Measurements from ENCODE around the gene CCL22.
"Not testable (repeated sequence)": the region's sequence is repeated elsewhere in the genome, so short reads cannot be mapped to it uniquely, and the experiment has no call there.

The CCL22 gene

DNA sequence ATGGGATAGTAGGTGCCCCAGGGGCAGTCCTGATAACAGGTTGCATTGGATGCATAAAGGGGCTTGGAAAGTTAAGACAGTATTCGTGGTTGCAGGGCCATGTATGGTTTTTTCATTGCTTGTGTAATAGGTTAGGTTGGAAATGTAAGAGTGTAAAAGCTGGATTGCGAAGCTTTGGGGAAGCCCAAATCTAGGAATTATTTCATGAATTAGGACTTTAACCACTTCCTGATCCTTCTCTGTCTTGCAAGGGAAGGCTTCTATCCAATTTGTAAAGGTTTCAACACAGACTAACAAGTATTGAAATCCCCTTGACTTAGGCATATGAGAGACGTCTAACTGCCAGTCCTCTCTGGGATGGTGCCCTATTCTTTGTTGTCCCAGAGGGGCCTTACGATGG, 38.2 kb downstream of the CCL22 start:
- no peak for DNase-seq

DNA sequence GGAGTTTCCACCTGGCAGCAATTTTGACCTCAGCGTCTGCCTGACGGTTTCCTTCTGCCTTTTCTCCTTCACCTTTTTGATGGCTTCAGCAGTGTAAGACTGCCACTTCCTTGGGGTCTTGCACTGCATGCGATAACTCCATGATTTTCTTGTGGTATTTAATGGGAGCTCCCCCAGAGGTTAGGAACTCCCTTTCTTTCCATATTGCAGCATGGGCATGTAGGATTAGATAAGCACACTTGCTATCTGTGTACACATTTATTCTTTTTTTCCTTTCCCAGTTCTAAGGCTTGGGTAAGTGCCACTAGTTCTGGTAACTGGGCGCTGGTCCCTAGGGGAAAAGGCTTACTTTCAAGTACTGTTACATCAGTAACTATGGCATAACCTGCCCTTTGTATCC, 38.9 kb downstream of the CCL22 start:
- not testable (repeated sequence) for DNase-seq

DNA sequence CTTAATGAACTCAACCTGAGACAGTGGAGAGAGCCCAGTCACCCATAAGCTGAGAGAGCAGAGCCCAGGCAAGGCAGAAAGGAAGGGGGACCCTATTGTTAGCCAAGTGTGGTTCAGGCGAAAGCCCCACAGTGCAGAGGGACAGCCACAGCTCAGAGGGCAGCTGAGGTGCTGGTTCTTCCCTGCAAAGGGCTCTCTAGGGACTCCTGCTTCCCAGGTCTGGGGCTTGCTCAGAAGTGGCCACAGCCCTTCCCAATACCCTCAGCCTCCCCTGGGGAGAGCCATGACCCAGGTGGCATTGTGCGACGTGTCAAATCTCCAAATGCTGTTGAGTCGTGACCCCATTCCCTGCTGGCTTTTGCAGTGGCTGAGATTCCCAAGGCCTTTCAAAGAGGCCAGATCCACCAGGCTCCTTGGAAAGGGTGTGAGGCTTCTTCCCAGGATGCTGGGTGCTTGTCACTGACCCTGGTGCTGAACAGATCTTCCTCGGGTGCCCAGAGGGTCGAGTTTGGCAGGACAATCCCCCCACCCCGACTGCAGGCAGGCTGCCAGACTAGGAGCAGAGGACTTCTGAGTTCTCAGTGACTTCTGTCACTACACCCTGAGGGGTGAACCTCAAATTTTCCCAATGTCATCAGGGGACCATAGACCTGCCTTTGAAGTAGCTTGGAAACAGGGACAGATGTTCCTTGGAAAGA, 43.5 kb downstream of the CCL22 start:
- no peak for DNase-seq

DNA sequence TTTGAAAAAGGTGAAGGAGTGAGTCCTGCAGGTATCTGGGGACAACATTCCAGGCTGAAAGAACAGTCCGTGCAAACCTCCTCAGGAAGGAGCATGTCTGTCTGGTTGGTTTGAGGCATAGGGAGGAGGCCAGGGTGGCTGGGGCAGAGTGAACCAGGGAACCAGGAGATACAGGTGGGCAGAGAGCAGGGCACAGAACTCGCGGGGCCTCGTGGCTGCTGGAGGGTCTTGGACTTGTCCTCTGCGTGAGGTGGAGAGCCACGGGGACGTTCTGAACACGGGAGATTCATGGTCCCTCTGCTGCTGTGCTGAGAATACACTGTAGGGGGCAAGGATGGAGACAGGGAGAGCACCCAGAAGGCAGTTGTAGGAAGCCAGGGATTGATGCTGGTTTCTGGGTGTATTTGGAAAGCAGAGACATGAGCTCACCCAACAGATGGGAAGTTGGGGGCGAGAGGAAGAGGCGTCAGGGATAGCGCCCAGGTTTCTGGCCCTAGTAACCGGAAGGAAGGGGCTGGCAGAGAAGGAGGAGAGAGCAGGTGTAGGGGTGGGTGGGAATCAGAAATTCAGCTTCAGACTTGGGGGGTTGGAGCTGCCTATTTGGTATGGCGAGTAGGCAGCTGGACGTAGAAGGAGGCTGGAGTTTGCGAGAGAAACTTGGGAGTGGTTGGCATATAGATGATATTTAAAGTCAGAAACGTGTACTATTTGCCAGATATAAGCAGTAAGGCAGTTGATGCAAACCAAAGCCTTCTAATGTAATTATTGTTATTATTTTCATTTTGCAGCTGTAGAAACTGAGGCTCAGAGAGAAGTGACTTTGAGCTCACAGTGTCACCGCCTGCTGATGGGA, 45.6 kb downstream of the CCL22 start, which contains the start of gene CCL17:
TSS of gene CCL17 (plus strand) at position 803 of the 853 bp plus-strand sequence. CDS start 9,166 bp downstream, outside the sequence.
- DNase-seq: no peak

DNA sequence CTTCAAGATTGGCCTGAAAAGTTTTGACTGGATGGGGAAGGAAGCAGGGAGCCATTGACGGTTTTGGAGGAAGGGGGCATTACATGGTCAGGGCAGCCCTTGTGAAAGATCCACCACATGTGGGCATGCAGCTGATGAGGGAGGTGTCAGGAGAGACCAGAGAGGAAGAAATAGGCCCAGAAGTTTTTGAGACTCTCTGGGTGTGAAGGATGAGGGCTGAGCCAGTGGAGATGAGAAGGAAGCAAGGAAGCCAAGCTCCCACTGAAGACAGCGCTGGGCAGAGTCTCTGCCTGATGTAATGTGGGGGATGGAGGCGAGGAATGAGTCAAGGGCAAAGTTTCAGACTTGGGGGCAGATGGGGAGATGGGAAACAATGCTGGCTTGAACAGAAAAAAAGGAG, 46.5 kb downstream of the CCL22 start:
- no peak for DNase-seq

DNA sequence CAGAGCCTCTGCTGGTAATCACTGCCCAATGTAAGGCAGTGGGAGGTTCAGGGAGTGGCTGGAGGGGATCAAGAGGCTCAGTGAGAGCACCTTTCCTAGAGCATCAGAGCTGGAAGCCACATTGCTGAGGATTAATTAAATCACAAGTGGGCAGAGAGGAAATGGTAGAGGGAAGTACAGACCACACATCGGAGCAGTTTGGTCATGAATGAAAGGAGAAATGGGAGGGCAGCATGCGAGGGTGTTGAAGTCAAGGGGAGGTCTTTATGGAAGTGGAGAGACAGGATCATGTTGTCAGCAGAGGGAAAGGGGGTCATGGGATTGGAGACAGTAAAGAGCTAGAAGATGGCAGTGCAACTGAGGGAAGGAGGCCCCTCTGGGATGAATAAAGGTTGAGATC, 48.3 kb downstream of the CCL22 start:
- no peak for DNase-seq

DNA sequence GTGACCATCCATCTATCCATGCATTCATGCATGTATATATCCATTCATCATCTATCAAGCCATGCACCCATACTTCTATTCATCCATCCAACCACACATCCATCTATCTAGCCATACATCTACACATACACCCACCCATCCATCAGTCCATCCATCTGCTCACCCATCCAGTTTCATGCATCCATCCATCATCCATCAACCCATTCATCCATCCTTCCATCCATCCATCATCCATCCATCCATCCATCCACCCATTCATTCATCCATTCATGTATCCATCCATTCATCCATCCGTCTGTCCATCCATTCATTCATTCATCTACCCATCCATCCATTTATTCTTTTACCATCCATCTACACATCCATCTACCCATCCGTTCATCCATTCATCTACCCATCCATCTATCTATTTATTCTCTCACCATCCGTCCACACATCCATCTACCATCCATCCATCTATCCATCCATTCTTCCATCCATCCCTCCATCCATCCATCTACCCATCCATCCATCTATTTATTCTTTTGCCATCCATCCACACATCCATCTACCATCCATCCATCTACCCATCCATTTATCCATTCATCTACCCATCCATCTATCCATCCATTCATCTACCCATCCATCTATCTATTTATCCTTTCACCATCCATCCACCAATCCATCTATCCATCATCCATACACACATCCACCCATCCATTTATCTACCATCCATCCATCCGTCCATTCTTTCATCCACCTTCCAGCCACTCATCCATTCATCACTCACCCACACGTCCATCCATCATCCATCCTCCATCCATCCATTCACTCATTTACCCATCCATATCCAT, 49.2 kb downstream of the CCL22 start:
- no peak for DNase-seq

DNA sequence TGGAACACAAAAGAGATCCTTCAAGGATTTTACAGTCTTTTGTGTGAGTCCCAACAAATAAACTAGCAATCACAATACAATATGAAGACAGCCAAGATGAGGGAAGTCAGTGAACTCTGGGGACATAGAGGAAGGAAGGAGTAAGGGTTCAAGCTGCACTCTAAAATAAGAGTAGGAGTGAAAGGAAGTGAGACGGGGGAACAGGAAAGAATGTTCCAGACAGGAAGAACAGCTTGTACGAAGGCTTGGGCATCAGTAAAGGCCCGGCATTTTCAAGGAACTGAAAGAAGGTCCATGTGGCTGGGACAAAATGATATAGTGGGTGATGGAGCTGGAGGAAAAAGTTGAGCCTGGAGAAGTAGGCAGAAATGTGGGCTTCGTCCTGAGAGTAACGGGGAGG, 50.5 kb downstream of the CCL22 start:
- no peak for DNase-seq

DNA sequence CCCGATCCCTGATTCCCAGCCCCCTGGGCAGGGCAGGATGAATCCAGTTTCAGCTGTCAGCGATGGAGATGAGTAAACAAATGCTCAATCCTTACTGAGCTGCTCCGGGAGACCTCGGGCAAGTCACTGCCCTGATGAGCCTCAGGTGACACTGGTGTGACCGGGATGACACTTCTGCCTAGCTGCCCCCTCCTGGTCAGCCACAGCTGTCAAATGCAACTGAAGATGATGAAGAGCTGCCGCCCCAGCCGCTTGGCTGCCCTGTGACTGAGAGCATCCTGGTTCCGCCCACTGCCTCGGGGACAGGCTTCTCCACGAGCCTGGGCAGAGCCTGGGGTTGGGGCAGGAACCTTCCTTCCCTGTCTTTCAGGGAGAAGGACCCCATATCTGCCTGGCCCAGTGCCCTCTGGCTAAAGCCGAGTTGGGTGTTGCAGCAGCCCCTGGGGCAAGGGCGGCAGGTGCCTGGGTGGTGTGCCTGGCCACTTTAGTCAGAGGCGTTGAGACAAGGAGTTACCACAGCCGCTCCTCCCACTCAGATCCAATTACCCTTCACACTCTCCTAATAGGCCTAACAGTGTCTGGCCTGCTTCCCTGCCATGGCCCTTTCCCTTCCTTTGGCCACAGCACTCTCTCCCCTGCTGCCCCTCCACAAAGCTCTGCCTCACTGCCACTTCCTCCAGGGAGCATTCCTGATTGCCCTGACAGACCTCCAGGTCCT, 51.4 kb downstream of the CCL22 start:
- no peak for DNase-seq

DNA sequence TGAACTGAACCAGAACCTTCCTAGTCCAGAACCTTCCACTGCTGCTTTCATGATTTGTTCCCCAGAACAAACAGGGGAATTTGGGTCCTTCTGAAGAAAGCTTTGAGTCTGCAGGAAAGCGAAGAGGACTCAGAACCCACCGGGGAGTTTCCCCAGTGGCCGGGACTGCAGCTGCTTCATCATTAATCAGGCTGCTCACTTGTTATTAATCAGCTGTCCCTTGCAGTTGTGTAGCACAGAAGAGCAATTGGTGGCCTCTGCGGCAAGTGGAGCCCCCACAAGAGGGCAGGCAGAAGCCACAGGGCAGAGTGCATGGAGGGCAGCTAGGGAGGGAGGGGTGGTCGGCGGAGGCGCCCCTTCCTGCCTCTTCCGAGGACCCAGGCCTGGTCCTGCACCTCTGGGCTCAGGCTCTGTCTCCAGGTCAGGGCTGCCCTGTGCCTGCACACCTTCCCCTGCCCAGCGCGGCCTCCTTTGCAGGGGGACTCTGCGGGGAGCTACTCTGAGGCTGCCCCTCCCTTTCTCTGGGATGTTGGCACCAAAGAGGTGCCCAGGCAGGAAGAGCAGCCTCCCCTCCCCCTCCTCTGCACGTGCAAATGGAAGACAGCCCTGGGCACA, 52.9 kb downstream of the CCL22 start:
- DNase-seq: no peak

DNA sequence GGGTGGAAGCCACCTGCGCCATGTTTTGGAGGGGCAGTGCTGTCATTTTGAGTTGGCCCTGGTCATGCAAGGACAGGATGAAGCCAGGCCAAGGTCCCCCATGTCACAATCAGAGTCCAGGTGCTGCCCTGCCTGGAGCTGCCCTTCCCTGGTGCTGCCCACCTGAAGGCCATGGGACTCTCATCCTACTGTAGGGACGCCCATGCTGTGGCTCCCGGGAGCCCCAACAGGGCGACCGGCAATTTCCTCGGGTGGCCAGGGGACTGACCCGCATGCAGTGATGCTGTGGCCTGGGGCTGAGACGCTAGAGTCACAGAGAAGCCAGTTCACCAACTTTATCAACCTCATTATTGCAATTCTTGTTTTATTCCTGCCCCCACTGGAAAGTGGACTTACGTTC, 54.0 kb downstream of the CCL22 start:
- no peak for DNase-seq

DNA sequence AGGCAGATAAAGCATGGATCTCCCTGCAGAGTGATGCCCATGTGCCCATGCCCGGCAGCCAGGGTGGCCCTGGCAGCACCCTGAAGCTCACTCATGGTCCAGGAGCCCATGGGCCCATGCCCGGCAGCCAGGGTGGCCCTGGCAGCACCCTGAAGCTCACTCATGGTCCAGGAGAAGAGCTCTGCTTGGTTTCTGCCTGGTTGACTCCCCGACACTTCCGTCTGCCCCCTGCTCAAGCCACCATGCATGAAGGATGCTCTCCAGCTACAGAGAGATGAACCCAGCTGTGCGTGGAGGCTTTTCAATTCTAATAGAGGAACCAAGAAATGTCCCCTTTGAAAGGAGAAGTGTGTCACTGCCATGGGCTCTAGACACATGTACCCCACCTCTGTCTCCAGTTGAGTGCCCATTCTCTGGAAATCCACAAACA, 54.7 kb downstream of the CCL22 start:
- no peak for DNase-seq

DNA sequence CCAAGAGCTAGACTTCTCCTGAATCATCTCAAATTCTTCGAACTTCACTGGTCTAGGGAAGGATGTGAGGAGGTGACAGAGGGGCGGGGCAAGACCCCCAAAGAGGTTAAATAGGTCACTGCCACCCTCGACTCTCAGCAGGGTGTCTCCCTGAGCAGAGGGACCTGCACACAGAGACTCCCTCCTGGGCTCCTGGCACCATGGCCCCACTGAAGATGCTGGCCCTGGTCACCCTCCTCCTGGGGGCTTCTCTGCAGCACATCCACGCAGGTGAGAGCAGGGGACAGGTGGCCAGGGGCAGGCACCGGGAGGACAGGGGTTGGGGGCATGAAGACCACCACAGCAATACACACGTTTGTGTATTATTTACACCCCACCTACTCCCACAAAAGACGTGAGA, 55.1 kb downstream of the CCL22 start:
- DNase-seq: no peak
